Astrocyte of the cerebellum (primary cell): ENCODE measurements around the gene NHEJ1.
A peak's percentile ranks its signal among the peaks of the same experiment; 100 is the strongest.

ENCODE experiments used
- DNase-seq: peaks from one replicate; pipeline ENCODE4 v3.0.0-alpha.2; 2011; ENCODE audit warnings: low read depth
- H3K4me3 ChIP-seq: 2 replicates; pipeline ENCODE4 v1.5.1; 2011; ENCODE audit warnings: mild to moderate bottlenecking, low read depth, low read length, moderate library complexity
- in situ Hi-C: cut with HindIII; loops from 2 replicates; pipeline ENCODE4 v1.10.0; 2017; ENCODE audit warnings: low sequenced_read_pairs
- TF ChIP-seq, protein P1 (sequence below): IDR thresholded peaks from 2 replicates; pipeline ENCODE4 v1.5.1; 2012; ENCODE audit warnings: low read length, low read depth, moderate library complexity, mild to moderate bottlenecking; ENCODE audit errors: missing control alignments

Gene NHEJ1

DNA sequence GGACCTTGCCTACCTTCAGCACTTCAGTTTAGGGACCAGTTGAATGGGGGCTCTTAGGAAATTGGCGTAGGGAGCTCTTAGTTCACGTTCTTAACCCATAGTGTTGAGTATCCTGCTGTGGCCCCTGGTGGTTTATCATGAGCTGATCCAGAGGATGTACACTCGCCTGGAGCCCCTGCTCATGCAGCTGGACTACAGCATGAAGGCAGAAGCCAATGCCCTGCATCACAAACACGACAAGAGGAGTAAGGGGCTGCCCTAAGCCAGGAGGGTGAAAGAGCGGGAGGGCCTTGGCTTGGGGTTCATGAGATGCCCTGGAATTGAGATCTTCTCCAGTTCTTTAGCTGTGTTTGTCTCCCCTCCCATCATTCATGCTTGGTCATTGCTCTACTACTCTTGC lies 20.3 kb upstream of the NHEJ1 start:
- in situ Hi-C loops = loop anchor here (5.0 kb wide), 1 partner anchor 46 kb away; the partner anchor contains the start of genes ANKZF1 and ATG9A
- no peak for DNase-seq
- TF ChIP-seq, protein P1, sequence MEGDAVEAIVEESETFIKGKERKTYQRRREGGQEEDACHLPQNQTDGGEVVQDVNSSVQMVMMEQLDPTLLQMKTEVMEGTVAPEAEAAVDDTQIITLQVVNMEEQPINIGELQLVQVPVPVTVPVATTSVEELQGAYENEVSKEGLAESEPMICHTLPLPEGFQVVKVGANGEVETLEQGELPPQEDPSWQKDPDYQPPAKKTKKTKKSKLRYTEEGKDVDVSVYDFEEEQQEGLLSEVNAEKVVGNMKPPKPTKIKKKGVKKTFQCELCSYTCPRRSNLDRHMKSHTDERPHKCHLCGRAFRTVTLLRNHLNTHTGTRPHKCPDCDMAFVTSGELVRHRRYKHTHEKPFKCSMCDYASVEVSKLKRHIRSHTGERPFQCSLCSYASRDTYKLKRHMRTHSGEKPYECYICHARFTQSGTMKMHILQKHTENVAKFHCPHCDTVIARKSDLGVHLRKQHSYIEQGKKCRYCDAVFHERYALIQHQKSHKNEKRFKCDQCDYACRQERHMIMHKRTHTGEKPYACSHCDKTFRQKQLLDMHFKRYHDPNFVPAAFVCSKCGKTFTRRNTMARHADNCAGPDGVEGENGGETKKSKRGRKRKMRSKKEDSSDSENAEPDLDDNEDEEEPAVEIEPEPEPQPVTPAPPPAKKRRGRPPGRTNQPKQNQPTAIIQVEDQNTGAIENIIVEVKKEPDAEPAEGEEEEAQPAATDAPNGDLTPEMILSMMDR = no peak
- no peak overlapping the region for H3K4me3 ChIP-seq

DNA sequence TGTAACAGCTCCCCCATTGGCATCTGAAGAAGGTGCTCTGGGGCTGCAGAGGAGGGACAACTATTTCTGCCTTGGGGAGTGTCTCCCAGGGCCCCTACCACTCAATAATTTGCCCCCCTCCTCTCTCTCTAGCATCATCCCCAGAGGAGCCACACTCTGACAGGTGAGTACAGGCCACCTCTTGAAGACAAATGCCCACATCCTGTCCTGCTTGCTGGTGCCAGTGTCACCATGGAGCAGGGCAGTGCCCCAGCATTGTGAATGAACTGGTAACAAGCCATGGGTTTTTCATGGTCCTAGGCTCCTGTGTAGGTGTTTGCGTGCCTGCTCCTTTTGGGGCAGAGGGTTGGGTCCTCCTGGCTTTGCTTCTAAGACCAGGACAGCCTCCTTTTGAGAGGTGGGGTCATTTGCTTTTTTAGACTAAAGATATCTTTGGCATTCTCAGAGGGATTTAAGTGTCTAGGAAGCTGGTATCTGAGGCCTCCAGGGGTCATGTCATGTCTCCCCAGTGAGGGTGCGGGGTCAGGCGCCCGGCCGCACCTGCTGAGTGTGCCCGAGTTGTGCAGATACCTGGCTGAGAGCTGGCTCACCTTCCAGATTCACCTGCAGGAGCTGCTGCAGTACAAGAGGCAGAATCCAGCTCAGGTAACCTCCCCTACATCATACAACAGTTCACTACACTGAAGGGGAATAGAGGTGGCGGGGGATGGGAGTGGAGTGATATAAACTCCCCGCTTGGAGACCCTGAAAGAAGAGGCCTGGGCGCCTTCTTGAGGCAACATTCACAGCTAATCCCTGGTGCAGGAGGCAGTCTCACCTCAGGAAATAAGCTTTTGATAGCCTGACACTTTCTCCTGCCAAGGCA lies 19.2 kb upstream of the NHEJ1 start:
- no peak overlapping the region for H3K4me3 ChIP-seq
- in situ Hi-C loops = loop anchor here (5.0 kb wide), 1 partner anchor 47 kb away; the partner anchor contains the start of genes ANKZF1 and ATG9A
- TF ChIP-seq, protein P1 = no peak

DNA sequence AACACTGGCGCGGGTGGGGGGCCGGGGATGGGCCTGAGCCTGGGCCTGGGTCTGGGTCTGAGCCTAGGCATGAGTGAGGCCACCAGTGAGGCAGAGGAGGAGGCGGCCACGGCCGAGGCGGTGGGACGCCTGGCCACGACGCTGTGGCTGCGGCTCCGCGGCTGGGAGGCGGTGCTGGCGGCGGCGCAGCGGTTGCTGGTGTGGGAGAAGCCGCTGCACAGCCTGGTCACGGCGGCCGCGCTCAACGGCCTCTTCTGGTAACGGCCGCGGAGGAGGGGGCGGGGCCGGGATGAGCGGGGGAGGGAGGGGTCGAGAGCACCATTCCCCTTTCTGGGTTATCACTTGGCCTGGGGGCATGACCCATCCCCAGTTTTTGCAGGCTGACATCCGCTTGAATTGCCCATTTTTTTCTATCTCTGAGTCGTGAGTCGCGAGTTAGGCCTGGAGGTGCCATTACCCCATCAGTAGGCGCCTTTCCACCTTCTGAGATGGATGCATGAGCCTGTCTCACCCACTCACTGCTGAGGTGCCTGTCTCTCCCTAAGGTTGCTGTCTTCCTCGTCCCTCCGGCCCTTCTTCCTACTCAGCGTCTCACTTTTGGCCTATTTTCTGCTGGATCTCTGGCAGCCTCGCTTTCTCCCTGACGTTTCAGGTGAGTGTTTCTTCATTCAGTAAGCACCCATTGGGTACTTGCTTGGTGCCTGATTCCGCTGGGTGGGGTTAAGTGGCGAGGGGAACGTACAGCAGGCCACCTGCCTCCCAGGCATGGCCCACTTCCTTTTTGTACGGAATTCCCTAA lies 18.0 kb upstream of the NHEJ1 start:
- in situ Hi-C loops = no loop called here
- peak overlapping the region; percentile 80 for H3K4me3 ChIP-seq
- DNase-seq = no peak

More for the DNA sequence above, 19.2 kb upstream of the NHEJ1 start:
- DNase-seq = no peak

DNA sequence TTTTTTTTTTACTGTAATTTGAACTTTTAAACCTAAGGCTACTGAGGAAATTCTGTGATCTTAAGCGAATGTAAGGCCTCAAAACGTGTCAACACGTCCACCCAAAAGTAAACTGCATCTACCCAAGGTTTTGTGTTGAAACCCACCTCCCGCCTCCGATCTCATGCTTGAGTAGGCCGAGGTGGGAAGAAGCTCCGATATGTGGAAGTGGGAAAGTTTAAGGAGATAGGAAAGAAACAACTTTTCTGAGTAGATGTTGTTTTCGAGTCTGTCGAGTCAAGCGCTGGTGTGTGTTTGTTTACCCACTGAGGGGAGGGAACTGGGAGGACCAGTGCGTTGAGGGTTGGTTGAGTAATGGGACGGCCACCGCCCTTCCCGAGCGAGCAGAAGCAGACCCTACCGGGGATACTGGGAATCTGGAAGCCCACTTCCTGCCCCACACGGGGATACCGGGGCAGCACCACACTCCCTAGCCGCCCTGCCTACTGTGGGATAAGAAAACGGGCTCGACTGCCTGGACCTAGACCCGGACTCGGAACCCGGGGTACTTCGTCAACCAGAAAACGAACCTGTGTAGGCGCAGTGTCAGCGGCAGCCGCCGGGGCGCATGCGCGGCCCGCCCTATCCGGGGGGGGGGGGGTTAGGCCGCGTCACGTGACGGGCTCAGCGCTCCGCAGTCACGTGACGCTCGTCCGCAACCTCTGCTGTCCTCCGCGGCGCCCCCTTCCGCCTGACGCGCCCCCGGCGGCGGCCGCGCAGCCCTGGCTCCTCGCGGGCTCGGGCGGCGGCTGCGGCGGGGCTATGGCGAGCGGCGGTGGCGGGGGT lies 17.1 kb upstream of the NHEJ1 start, which contains the start of gene RETREG2:
RETREG2 (plus strand) TSS at position 724 of the 825 bp plus-strand sequence; CDS start at position 802, 78 bp downstream.
- peak within 1 kb of the TSS; percentile 80 for H3K4me3 ChIP-seq
- in situ Hi-C loops = no loop called here
- TF ChIP-seq, protein P1 = peak; percentile 14
- DNase-seq = peak; percentile 59

More for the DNA sequence above, 18.0 kb upstream of the NHEJ1 start:
- TF ChIP-seq, protein P1 = no peak

DNA sequence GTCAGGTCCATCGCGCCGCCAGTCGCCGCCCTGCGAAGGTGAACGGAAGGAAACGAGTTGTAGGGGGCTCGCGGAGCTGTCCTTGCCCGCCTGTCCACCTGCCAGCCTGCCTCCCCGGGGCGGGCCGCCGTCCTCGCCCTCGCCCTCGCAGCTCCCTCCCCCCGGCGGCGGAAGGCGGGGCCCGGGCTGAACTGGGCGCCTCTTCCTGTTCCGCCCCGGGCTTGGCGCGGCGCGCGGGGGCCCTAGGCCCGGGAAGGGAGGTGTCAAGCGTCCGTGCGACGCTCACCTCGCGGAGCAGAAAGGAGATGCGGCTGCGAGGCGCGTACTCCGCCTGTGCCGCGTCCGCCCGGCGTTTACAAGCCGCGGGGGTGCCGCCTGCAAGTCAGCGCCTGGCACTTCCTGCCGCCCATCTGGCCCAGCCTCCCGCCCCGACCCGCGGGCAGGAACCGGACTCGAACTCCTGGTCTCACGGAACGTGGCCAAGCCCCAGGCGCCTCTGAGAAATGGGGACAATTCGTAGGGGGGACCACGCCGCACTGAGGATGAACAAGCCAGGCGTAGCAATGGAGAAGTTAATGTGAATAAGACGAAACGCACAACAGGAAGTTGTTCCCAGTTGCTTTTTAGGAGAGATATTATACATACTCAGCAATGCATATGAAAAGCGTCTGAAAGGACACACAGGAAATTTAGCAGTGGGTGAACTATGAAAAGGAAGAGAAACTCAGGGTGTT lies 16.4 kb upstream of the NHEJ1 start, which contains the start of gene CNPPD1:
CNPPD1 (minus strand) TSS at position 108 of the 734 bp plus-strand sequence; CDS start at position 11, 97 bp downstream.
- DNase-seq = no peak
- peak within 1 kb of the TSS; percentile 80 for H3K4me3 ChIP-seq
- in situ Hi-C loops = no loop called here
- TF ChIP-seq, protein P1 = no peak
